Neural cell (in vitro differentiated cells): ENCODE results near the gene TBXA2R.

Source experiments
- CTCF ChIP-seq: fragments of 450-650 bp; IDR thresholded peaks from 2 replicates; pipeline ENCODE4 v1.5.1; 2014; ENCODE audit warnings: antibody characterized with exemption, mild to moderate bottlenecking, moderate library complexity; ENCODE audit not compliant: poor library complexity, severe bottlenecking
- EP300 ChIP-seq: fragments of 450-650 bp; conservative IDR thresholded peaks from 2 replicates; pipeline ENCODE4 v1.6.1; 2014; ENCODE audit warnings: antibody characterized with exemption, mild to moderate bottlenecking, moderate library complexity; ENCODE audit not compliant: poor library complexity, severe bottlenecking
- EZH2 ChIP-seq: fragments of 200-600, 300-800 bp; shearing (Covaris generic), sonication (generic); IDR thresholded peaks from 2 replicates; pipeline ENCODE4 v1.6.1; 2014; ENCODE audit warnings: antibody characterized with exemption, low read length, borderline replicate concordance, mild to moderate bottlenecking; ENCODE audit not compliant: insufficient read depth, poor library complexity, severe bottlenecking
- MXI1 ChIP-seq: fragments of 450-650 bp; conservative IDR thresholded peaks from 2 replicates; pipeline ENCODE4 v1.6.1; 2014; ENCODE audit warnings: antibody characterized with exemption, mild to moderate bottlenecking; ENCODE audit not compliant: poor library complexity, severe bottlenecking
- POLR2AphosphoS5 ChIP-seq: IDR thresholded peaks from 2 replicates; pipeline ENCODE4 v1.6.1; 2012
- RAD21 ChIP-seq: fragments of 450-650 bp; conservative IDR thresholded peaks from 2 replicates; pipeline ENCODE4 v1.6.1; 2014; ENCODE audit warnings: antibody characterized with exemption, mild to moderate bottlenecking, moderate library complexity
- REST ChIP-seq: IDR thresholded peaks from 2 replicates; pipeline ENCODE4 v1.6.1; 2012; ENCODE audit warnings: borderline replicate concordance
- SMC3 ChIP-seq: fragments of 450-650 bp; conservative IDR thresholded peaks from 2 replicates; pipeline ENCODE4 v1.6.1; 2014; ENCODE audit warnings: antibody characterized with exemption, mild to moderate bottlenecking, moderate library complexity; ENCODE audit not compliant: poor library complexity
- TAF1 ChIP-seq: IDR thresholded peaks from 2 replicates; pipeline ENCODE4 v1.6.1; 2012; ENCODE audit warnings: low read depth

GRCh38 chr19:3608750-3609322, 2.2 kb upstream of the TBXA2R start:
- no peak for TF ChIP-seq CTCF
- TF ChIP-seq TAF1: no peak
- no peak for TF ChIP-seq EP300
- no peak for TF ChIP-seq MXI1
- no peak for TF ChIP-seq EZH2
- no peak for TF ChIP-seq REST
- no peak for TF ChIP-seq SMC3
- no peak for TF ChIP-seq RAD21
- TF ChIP-seq POLR2AphosphoS5: no peak
